Choroid plexus epithelial cell (primary cell): ENCODE data around the gene FNDC1.

Experiments used
- DNase-seq: peaks from one replicate; pipeline ENCODE4 v3.0.0-alpha.2; 2010; ENCODE audit warnings: low read depth
- H3K4me3 ChIP-seq: 2 replicates; pipeline ENCODE4 v1.5.1; 2011; ENCODE audit warnings: low read depth, mild to moderate bottlenecking, control low read depth, low read length, moderate library complexity
- TF ChIP-seq, protein P1 (sequence below): conservative IDR thresholded peaks from 2 replicates; pipeline ENCODE4 v1.5.1; 2011; ENCODE audit warnings: low read depth, mild to moderate bottlenecking, control low read depth, inconsistent platforms, low read length, moderate library complexity

Gene FNDC1

DNA sequence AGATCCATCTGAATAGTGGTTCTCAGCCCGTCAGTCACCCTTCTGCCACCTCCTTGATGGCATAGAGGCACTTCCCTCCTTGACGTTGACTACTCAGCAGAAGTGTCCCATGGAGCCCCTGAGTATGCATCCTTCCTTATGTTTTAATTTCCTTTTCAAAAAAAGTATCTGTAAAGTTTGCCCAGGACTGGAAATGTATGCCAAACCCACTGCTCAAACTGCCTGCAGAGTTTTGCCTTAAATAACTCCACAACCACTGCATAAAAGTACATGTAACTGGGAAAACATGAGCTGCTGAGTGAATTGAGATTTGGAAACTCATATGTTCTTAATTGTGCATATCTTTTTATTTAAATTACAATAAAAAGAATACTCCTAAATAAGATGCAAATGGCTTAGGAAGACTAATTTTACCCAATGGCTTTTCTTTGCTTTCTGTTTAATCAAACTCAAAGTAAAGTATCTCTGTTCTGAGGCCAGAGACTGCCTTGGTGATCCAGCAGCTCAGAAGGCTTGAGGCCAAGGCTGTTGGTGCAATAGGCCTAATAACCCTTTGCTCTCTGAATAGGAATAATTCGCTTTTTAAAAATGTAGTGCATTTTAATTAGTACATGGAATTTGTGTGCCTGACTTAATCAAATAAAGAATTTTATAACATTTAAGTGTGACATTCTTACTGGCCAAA, 90.4 kb downstream of the FNDC1 start:
- TF ChIP-seq, protein P1, sequence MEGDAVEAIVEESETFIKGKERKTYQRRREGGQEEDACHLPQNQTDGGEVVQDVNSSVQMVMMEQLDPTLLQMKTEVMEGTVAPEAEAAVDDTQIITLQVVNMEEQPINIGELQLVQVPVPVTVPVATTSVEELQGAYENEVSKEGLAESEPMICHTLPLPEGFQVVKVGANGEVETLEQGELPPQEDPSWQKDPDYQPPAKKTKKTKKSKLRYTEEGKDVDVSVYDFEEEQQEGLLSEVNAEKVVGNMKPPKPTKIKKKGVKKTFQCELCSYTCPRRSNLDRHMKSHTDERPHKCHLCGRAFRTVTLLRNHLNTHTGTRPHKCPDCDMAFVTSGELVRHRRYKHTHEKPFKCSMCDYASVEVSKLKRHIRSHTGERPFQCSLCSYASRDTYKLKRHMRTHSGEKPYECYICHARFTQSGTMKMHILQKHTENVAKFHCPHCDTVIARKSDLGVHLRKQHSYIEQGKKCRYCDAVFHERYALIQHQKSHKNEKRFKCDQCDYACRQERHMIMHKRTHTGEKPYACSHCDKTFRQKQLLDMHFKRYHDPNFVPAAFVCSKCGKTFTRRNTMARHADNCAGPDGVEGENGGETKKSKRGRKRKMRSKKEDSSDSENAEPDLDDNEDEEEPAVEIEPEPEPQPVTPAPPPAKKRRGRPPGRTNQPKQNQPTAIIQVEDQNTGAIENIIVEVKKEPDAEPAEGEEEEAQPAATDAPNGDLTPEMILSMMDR: no peak
- H3K4me3 ChIP-seq: no peak overlapping the region
- no peak for DNase-seq

DNA sequence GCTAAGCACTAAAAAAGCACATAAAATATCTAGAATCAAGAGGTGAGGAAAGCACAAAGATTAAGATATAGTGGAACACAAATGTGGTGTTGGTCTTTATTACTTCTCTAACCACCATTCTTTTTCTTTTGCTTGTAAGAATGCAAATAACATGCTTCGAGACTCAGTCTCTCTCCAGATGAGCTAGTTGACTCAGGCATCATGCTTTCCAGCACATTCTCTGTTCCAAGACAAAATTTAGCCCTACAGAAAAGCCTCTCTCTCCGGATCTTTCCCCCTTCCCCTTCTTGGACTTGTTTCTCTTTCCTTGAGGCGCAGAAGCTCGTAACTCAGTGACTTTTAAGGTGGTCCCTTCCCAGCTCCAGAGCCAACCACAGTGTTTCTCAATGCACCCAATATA, 91.0 kb downstream of the FNDC1 start:
- TF ChIP-seq, protein P1: no peak
- H3K4me3 ChIP-seq: no peak overlapping the region
- no peak for DNase-seq

DNA sequence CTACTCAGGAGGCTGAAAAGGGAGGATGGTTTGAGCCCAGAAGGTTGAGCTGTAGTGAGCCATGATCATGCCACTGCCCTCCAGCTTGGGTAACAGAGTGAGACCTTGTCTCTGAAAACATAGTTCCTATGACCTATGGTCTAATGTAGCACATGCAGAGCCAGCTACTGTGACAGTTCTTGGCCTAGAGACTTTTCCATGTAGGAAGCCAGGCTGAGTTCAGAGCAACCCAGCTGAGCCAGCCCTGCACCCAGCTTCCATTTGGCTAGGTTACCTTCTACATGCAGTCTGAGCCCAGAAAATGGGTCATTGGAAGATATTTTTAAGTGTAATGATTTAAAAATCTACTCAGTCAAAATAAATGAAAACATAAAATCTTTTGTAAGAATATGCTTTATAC, 92.8 kb downstream of the FNDC1 start:
- TF ChIP-seq, protein P1: no peak
- no peak for DNase-seq
- no peak overlapping the region for H3K4me3 ChIP-seq

DNA sequence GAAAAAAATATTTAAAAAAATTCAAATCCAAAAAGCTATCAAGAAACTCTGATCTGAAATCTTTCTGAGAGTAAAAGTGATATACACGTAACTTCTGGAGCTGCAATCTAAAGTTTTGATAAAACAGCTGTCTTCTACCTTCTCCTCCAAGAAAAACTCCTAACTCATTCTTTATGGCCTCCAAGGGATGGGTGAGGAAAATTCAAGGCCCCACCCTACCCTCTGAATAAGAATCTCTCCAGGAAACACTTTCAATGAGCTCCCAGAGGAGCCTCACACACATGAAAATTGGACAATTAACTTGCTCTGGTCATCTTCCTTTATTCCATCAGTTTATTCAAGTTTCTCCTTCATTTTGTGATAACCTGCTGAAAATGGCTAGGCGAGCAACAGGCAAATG, 93.4 kb downstream of the FNDC1 start:
- TF ChIP-seq, protein P1: no peak
- no peak overlapping the region for H3K4me3 ChIP-seq
- DNase-seq: no peak

DNA sequence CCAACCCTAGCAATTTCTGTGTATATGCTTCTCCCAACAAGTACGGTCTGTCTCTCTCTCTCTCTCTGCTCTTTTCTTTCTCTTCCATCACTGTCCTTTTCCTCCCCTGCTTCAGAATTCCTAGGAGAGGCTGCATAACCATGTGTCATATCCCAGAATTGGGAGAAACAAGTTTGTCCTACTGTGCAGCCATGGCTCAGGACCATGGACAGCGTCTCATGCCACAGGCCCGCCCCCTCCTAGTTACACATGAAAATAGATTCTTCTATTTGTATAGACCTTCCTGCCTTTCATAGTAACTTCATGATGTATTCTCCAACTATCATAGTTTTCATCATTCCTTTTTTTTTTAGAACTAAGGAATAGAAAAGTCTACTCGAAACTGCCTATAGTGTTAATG, 98.0 kb downstream of the FNDC1 start:
- no peak overlapping the region for H3K4me3 ChIP-seq
- DNase-seq: peak; percentile 2
- TF ChIP-seq, protein P1: no peak

DNA sequence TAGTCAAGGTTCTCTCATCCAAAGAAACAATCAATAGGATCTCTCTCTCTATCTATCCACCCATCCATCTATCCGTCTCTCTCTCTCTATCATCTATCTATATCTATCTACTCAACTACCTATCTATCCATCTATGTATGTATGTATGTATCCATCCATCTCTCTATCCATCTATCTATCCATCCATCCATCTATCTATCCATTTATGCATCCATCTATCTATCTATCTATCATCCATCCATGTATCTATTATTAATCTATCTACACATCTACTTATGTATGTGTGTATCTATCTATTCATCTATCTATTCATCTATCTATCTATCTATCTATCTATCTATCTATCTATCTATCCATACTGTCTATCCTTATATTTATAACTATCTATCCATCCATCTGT, 99.3 kb downstream of the FNDC1 start:
- TF ChIP-seq, protein P1: no peak
- no peak for DNase-seq
- H3K4me3 ChIP-seq: no peak overlapping the region

DNA sequence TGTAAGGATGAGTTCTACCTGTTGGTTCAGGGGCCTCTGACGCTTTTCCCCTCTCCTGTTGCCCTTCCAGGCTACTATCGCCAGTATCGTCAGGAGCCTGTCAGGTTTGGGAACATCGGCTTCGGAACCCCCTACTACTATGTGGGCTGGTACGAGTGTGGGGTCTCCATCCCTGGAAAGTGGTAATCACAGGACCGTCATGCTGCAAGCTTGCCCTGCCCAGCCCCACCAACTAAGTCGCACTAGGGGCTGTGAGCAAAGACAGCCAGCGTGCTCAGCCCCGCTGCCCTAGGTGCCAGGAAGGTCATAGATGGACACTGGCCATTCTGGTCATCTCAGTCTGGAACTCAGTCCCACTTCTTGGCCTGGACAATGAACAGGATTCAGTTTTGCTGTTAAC, 102.1 kb downstream of the FNDC1 start:
- DNase-seq: no peak
- TF ChIP-seq, protein P1: no peak
- no peak overlapping the region for H3K4me3 ChIP-seq
